GM18951 (cell line): Measurements from ENCODE around the gene RBAK.

ENCODE experiments used
- POLR2A ChIP-seq: IDR thresholded peaks from 4 replicates; pipeline ENCODE4 v1.6.1; 2011; ENCODE audit warnings: mild to moderate bottlenecking; ENCODE audit not compliant: insufficient read length, insufficient read depth; ENCODE audit errors: extremely low read depth
- in situ Hi-C: fragments of 300-500 bp; cut with MboI; formaldehyde crosslinking; loops from one replicate; pipeline ENCODE4 v1.12.0; 2022; ENCODE audit warnings: low sequenced_read_pairs, mixed read lengths, inconsistent platforms; ENCODE audit not compliant: unreplicated experiment

Gene RBAK

GRCh38 chr7:5082806-5083205 is 37.1 kb downstream of the RBAK start:
- no peak for TF ChIP-seq POLR2A
- in situ Hi-C loops, result loop anchor here (25.0 kb wide), 2 partner anchors 221 to 471 kb away; partner anchors contain the start of gene PAPOLB

GRCh38 chr7:5083311-5083711 is 37.7 kb downstream of the RBAK start:
- in situ Hi-C loops, result loop anchor here (25.0 kb wide), 2 partner anchors 221 to 471 kb away; partner anchors contain the start of gene PAPOLB
- no peak for TF ChIP-seq POLR2A

GRCh38 chr7:5086256-5086655 is 40.6 kb downstream of the RBAK start:
- no peak for TF ChIP-seq POLR2A
- in situ Hi-C loops, result loop anchor here (25.0 kb wide), 2 partner anchors 224 to 474 kb away; partner anchors contain the start of gene PAPOLB

GRCh38 chr7:5088228-5088833 is 42.7 kb downstream of the RBAK start:
- in situ Hi-C loops, result loop anchor here (25.0 kb wide), 2 partner anchors 226 to 476 kb away; partner anchors contain the start of gene PAPOLB

- in situ Hi-C loops, result loop anchor here (25.0 kb wide), 2 partner anchors 227 to 477 kb away; partner anchors contain the start of gene PAPOLB
- TF ChIP-seq POLR2A, result no peak
Measured at GRCh38 chr7:5088906-5089305, 43.2 kb downstream of the RBAK start.

GRCh38 chr7:5093948-5094347 is 48.3 kb downstream of the RBAK start:
- in situ Hi-C loops, result loop anchor here (25.0 kb wide), 2 partner anchors 232 to 482 kb away; partner anchors contain the start of gene PAPOLB
- TF ChIP-seq POLR2A, result no peak

- in situ Hi-C loops, result loop anchor here (25.0 kb wide), 2 partner anchors 232 to 482 kb away; partner anchors contain the start of gene PAPOLB
- no peak for TF ChIP-seq POLR2A
Measured at GRCh38 chr7:5094641-5095040, 49.0 kb downstream of the RBAK start.

GRCh38 chr7:5116359-5116758 is 70.7 kb downstream of the RBAK start:
- in situ Hi-C loops, result no loop called here
- no peak for TF ChIP-seq POLR2A

GRCh38 chr7:5117095-5117970 is 71.7 kb downstream of the RBAK start:
- in situ Hi-C loops, result no loop called here
- no peak for TF ChIP-seq POLR2A
